GM18861 (cell line): ENCODE data around the gene KYAT1.
"Not testable (repeated sequence)": the region's sequence is repeated elsewhere in the genome, so short reads cannot be mapped to it uniquely, and the experiment has no call there.

Source experiments
- ATAC-seq: cut with Tn5 transposase; IDR thresholded peaks from one replicate; pipeline ENCODE4 v1.9.1; 2021; ENCODE audit not compliant: unreplicated experiment

KYAT1 gene

DNA sequence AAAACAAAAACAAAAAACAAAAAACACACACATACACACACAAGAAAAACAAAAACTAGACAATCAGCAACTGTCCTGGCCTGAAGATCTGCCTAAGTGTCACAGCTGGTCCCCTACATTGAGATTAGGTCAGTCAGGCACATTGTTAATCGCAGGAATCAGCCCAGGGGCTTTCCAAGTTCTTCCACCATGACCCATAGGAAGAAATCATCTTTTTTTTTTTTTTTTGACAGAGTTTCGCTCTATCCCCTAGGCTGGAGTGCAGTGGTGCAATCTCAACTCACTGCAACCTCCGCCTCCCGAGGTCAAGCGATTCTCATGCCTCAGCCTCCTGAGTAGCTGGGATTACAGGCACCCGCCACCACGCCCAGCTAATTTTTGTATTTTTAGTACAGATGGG, 38.6 kb downstream of the KYAT1 start:
- ATAC-seq, result not testable (repeated sequence)

DNA sequence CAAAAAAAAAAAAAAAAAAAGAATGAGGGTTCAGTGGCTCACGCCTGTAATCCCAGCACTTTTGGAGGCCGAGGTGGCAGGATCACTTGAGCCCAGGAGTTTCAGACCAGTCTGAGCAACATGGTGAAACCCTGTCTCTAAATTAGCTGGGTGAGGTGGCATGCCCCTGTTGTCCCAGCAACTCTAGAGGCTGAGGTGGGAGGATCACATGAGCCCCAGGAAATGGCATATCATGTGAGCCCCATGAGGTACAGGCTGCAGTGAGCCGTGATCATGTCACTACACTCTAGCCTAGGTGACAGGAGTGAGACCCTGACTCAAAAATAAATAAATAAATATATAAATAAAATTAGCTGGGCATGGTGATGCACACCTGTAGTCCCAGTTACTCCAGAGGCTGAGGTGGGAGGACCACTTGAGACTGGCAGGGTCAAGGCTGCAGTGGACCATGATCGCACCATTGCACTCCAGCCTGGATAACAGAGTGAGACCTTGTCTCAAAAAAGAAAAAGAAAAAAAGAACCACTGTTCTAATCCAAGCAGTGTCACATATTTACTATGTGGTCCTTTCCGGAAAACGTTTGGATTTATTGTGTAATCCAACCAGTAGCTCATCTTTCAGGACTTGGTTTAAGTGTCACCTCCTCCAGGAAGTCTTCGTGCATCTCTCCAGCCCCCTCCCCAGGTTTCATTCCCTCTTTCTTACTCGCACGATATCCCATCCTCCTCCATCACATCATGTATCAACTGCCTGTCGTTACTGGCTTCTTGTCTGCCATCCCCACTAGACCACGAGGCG, 39.9 kb downstream of the KYAT1 start:
- ATAC-seq, result no peak

DNA sequence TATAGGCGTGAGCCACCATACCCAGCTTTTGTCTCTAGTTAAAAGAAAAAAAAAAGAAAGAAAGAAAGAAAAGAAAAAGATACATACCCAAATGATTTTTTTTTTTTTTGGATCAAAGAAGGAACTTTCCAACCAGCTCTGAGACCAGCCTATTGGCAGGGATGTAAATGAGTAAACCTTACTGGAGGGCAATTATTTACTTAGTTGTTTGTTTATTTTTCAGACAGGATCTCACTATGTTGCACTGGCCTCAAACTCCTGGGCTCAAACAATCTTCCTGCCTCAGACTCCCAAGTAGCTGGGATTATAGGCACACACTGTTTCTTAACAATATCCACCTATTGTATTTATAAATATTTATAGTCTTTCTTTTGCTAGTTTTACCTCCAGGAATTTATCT, 41.2 kb downstream of the KYAT1 start:
- ATAC-seq, result no peak

DNA sequence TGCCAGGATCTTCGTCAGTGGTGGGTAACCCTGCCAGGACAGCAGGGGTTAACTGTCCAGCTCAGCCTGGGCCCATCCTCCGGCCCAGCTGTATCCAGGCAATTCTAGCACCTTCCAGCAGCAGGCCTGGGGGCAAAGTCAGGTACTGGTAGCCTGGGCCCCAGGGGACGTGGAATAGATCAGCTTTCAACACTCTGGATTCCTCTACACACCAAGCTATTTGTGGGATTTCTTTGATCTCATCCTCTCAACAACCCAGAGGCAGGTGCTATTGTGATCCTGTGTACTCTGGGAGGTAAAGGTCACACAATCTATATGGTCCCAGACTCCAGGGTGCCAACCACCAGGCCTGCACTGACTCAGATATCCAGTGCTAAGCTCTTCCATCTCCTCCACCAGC, 43.4 kb downstream of the KYAT1 start:
- ATAC-seq, result no peak

DNA sequence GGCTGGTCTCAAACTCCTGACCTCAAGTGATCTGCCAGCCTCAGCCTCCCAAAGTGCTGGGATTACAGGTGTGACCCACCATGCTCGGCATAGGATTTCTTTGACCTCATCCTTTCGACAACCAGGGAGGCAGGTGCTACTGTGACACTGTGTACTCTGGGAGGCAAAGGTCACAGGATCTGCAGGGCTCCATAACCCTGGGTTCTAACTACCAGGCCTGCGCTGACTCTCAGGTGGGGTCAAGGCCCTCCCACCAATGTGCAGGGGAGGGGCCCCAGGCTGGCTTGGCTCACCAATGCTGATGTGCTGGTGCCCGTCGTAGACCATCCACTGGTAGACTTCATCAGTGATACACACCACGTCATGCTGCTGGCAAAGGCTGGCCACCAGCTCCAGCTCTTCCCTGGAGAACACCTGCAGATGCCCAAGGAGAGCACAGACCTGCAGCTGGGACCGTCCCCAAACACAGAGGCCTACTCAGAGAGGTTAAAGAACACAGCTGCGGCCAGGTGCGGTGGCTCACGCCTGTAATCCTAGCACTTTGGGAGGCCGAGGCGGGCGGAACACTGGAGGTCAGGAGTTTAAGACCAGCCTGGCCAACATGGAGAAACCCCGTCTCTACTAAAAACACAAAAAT, 45.1 kb downstream of the KYAT1 start:
- ATAC-seq, result no peak

DNA sequence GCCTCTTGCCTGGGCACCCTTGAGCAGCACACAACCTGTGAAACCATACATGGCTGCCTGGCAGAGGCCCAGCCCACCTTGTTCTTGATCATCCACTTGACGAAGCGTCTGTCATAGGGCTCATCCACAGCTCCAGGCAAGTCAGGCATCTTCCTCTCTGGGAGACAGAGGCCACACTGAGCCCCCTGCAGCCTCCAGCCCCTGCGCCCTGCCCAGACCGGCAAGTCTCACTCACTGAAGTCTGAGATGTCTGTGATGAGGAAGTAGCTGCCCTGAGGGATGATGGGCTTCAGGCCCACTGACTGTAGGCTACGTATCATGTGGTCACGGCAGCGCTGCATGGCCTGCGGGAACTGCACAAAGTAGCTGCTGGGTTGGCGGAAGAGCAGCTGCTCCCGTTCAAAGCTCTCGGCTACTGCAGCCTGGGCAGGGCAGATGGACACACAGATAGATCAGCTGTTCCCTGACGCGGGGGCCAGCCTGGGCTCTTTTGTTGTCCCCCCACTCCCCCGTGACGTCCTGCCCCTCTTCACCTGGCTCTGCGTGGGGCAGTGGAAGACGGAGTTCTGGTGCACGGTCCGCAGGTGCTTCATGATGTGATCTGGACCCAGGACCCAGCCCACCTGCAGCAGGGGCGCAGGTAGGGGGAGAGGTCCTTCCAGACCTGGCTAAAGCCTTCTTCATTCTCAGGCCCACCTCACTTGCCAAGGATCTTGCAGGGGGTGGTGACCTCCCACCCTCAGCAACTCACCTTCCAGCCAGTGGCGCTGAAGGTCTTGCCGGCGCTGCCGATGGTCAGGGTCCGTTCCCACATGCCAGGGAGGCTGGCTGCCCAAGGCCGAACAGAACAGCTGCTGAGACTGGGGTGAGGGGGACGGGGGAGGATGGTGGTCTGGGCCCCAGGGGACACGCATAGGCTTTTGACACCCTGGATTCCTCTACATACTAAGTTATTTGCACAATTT, 46.2 kb downstream of the KYAT1 start:
- no peak for ATAC-seq

DNA sequence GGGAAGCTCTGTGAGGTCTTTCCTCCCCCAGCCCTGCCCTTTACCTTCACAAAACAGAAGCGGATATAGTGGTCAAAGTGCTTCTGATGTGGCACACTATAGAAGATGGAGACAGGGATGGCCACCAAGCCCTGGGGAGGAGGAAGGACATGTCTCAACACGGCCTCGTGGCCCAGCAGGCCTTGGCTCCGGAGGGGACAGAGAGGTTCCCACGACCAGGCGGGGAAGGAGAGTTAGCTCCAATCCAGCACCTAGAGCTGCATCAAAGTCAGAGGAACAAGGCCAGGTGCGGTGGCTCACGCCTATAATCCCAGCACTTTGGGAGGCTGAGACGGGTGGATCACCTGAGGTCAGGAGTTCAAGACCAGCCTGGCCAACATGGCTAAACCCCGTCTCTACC, 48.1 kb downstream of the KYAT1 start:
- no peak for ATAC-seq

DNA sequence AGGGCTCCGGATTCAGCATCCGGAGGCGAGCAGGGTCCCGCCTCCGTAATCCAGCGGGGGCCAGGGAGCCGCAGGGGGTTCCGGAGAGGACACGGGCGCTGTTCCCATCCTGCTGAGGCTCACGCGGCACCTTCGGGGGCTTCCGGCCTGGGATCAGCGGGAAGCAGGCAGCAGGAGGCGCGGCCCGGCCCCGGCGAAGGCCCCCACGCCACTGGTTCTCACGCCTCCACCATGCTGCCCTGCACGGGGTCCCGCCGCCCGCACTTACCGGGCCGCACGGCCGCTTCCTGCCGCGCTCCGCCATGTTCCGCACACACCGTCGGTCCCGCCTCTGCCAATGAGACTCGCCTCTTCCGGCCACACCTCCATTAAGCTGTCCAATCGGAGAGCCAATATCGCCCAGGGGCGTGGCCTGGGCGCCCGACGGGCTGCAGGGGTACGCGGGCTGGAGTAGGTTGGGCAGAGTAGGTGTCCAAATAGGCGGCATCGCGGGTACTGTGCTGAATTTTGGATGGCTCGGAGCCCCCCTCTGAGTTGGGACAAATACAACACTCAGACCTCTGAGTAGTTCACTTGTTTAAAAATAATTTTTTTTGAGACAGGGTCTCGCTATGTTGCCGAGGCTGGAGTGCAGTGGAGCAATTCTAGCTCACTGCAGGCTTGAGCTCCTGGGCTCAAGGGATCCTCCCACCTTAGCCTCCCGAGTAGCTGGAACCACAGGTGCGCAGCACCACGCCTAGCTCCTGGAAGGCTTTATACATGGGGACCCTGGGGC, 52.1 kb downstream of the KYAT1 start, which contains the start of gene SPOUT1:
SPOUT1 (minus strand) TSS at position 318 of the 775 bp plus-strand sequence; CDS start at position 304, 14 bp downstream.
- ATAC-seq, result peak; percentile 93

DNA sequence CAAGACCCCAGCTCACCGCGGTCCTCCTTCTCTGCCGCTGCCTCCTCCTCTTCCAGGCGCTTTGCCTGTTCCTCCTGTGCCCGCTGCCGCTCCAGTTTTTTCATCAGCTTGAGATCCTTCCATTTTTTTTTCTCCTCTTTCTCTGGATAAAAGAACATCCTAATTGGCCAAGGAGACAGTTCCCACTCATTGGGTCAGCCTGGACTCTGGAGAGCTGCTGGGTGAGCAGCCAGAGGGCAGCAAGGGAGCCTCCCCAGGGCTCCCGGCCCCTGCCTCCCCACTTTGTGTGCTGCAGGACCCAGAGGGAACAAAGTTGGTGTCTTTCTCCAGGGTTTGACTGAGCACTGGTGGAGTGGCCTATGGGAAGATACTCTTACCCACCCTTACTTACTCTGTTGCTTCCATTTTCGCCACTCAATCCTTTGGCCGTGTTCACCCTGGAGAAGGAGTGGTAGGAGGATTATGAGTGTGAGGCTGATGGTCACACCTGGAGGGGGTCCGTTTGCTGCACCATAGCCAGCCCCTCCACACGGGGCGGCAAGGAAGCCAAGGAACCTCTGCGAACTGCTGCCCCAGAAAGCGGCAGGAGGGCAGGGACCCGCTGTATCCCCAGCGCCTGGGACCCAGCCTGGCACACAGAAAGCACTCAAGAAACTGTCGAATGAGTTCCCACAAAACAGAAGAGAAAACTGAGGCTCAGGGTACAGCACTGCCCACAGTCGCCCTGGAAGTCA, 52.9 kb downstream of the KYAT1 start:
- ATAC-seq, result no peak

DNA sequence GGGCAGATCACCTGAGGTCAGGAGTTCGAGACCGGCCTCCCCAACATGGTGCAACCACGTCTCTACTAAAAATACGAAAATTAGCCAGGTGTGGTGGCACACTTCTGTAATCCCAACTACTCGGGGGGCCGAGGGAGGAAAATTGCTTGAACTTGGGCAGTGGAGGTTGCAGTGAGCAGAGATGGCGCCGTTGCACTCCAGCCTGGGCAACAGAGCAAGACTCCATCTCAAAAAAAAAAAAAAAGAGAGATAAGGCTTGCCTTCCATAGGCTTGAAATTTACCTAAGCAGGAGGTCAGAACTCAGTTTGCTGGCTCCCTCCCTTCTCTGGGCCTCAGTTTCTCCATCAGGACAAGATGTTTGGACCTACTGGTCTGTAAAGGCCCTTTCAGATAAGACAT, 53.5 kb downstream of the KYAT1 start:
- no peak for ATAC-seq

DNA sequence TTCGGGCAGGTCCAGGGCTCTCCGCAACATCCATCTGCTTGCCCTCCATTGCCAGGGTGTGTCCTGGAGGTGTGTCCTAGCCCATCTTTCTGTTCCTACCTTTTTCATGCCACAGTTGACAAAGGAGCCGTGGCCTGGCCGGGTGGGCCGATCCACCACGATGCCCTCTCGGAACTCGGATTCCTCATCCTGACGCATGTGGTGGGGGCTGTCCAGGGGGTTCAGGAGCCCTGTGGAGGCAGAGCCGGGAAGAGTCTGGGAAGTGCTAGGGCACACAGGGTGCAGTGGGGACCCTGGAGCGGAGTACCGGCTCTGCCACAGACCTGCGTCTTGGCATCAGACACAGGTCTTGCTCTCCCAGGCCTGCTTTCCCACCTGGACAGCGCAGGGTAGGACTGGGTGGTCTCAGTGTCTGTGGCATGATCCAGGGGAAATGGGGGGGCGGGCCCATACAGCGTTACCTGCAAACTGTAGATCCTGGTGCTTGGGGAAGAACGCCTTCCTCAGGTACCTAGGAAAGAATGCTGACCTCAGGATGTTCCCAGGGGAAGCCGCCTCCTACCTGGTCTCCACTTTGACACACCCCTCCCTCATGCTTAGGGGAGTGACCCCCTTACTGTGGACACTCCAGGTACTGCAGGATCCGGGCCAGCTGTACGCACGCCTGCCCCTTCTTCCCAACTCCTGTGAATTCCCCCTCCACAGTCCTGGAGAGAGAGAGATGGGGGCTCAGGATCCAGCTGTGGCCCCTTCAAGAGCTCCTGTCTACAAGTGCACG, 55.6 kb downstream of the KYAT1 start:
- no peak for ATAC-seq

DNA sequence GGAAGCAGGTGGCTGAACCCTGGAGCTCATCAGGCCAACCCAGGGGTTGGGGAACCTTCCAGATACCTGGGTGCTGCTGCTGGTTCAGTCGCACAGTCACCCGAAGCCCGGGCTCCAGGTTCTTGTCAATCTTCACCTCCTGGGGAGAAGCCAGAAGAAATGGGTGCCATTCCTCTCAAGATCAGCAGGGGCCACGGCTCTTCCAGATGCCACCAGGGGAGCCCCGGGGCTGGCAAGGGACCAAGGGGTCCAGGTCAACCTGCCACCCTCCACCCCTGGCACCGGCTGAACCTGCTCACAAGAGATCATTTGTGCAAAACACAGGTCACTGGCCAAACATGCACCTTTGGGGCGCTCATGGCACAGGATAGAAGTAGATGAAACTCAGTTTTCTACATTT, 56.8 kb downstream of the KYAT1 start:
- ATAC-seq, result no peak

DNA sequence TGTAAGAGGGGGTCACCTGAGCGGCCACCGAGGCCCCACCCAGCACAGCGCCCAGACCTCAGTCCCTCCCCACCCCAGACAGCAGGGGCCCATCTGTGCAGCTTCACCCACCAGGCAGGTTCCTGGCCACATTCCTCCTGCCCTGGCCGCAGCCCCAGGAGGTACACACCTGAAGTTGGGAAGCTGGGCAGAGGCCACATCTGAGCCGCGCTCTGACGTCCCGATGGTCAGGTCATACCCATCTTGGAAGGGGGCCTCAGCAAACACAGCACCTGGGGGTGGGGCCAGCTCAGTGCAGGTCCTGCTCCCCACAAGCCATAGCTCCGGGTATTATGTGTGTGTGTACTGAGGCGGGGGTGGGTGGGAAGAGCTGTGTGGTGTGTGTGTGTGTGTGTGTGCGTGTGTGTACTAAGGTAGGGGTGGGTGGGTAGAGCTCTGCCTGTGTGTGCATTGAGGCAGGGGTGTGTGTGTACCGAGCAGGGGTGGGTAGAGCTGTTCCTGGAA, 57.8 kb downstream of the KYAT1 start:
- no peak for ATAC-seq

DNA sequence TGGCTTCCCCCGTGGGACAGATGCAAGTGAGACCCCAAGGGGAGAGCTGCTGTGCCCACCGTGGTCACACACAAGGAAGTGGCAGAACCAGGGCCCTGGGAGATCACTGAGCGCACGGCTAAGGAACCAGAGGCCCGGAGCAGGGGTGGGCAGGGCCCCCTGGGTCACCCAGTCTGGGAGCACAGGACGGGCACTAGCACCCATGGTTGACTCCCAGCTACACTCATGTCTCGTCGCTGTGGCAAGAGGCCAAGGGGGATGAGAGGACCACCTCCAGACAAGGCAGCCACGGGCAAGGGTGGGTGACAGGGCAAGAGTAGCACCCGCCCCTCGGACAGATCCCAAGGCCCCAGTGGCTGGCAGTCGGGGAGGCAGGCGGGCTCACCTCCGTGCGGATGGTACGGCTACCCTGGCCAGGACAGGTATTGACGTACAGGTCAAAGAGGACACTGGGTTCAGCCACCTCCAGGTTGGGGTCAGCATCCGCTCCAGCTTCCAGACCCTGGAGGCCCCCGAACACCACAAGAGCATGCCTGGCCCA, 58.3 kb downstream of the KYAT1 start:
- ATAC-seq, result no peak

DNA sequence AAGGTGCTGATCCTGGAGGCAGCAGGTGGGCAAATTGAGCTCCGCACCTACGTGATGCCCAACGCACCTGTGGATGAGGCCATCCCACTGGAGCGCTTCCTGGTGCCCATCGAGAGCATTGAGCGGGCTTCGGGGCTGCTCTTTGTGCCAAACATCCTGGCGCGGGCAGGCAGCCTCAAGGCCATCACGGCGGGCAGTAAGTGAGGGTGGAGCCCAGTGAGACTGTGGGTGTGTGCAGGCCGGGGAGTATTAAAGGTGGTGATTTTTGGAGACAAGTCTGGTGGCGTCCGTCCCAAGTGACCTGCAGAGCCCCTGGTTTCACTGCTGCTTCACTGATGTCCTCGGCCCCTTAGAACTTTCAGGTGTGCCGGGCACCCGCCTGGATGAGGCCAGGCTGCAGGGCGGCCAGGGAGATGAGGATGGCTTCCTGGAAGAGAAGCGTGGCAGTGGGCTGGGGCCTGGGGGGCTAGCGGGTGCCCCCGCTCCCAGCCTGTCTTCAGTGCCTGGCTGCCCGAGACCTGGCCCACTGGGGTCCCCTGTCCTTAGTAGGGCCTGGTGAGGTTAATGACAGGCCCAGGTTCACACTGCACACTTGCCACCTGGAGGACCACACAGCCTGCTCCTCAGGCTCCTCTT, 59.2 kb downstream of the KYAT1 start:
- ATAC-seq, result no peak

DNA sequence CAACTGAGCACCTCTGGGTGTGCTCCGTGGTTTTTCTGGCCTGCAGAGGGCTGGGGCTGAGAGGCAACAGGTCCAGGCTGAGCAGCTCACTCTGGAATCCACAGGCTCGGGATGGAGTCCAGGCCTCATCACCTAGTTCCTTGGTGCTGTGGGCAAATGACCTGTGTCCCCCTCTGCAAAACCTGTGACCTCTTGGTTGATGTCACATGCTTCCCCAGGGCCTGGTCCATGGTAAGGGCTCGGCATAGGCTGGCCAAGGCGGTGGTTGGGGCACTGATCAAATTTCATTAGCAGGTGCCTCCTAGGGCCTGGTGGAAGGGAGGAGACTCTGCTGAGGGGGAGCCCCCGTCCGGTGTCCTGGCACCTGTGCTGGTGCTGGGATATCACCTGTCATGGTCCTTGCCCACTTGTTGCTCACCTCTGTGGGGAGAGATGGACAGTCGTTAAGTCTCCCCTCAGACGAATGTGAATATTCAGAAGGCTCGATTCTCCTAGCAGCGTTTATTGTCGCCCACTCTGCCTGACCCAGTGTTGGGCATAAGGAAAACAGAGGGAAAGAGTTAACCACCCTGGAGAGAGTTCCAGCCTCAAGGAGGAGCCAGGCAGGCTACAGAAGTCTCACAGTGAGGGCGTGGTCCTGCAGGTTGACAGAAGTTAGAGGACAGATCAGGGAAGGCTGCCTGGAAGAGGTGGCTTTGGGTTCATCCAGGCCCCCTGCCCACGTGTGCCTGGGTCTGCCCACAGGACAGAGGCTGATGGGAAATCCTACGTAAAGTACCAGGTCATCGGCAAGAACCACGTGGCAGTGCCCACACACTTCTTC, 60.0 kb downstream of the KYAT1 start:
- ATAC-seq, result no peak
